Forelimb muscle (tissue), 1 donor: ENCODE results near the gene PDXP. TPM values are rescaled to one million over a fixed set of nuclear protein-coding genes. Genes with fewer than 3 reads are reported as not detected.
"Not testable (repeated sequence)": the region's sequence is repeated elsewhere in the genome, so short reads cannot be mapped to it uniquely, and the experiment has no call there.

Experiments used
- DNase-seq: peaks from one replicate; pipeline ENCODE4 v3.0.0-alpha.2; 2013; ENCODE audit warnings: low read depth
- polyA plus RNA-seq: library from polyadenylated mRNA; unstranded; fragments of 120-200 nt; gene quantifications from one replicate; pipeline ENCODE4 v1.2.1, GENCODE V29; 2013; ENCODE audit not compliant: insufficient read length

The PDXP gene, protein sequence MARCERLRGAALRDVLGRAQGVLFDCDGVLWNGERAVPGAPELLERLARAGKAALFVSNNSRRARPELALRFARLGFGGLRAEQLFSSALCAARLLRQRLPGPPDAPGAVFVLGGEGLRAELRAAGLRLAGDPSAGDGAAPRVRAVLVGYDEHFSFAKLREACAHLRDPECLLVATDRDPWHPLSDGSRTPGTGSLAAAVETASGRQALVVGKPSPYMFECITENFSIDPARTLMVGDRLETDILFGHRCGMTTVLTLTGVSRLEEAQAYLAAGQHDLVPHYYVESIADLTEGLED
- polyA plus RNA-seq: 17.3 TPM

DNA sequence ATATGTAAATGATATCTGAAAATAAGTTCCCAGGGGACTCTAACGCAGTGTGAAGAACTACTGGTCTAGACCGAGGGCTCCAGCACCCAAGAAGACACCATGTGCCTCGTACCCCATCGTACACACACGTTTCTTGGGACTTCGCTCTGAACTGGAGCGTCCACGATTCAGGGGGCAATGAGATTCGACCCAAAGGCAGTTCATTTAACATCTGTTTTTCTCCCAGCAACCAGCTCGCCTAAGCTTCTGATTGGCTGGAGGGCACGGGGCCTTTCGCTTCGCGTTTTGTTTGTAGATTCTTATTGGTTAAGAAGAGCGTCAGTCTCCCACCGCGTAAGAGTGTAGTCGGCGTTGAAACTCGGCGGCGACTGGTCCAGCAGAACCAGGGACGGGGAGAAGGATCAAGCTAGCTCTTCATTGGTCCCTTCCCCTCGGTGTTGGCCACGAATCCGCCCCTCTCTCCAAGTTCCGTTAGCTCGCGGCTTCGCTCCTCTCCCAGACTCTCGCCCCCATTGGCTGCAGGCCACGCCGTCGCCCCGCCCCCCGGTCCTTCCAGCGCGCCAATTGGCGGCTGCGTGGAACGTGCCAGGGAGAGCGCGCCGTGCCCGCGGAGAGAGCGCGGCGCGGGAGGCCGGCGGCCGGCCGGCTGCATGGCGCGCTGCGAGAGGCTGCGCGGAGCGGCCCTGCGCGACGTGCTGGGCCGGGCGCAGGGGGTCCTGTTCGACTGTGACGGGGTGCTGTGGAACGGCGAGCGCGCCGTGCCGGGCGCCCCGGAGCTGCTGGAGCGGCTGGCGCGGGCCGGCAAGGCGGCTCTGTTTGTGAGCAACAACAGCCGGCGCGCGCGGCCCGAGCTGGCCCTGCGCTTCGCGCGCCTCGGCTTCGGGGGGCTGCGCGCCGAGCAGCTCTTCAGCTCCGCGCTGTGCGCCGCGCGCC, at the start of gene PDXP:
Gene PDXP (plus strand): TSS at position 591 of the 933 bp plus-strand sequence. CDS start 60 bp downstream, at position 651.
- peak; percentile 100 for DNase-seq

DNA sequence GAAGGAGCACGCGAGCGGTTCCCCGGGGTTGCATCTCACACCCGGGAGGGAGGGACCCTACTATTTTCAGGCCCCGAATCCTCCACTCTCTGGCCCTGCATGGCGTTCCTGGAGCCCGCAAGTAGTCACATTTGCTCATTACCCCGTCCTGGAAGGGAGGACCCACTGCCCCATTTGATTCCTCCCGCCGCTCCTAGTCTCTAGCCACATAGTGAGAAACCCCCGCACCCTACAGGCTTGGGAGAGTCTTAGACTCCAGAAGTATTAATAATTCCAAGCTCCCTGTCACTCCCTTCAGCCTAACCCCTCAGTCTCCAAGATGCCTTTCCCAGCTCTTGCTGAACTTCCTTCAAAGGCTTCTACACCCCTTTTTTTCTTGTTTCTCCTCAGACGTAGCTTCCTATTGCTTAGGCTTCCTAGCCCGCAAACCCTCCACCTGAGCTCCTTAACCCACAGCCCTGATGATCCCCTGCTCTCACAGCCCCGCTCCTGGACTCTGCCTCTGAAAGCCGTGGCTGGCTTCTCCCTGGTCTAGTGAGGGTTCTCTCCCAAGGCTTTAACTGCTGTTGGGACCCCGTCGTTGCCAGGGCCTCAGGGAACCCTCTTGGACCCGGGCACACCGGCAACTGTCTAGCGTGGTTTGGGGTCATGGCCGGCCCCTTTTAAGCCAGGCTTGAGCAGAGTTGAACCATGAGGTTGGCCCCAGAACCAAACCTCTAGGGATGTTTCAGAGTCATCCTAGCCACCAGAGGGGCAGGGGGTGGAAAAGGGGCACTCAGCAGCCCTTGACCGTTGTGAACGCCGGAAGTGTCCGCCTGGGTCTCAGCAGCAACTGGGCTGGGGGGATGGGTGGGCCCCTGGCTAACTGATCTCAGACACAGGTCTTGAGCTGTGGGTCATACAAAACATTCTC, 49.0 kb upstream of the PDXP start:
- DNase-seq: no peak

DNA sequence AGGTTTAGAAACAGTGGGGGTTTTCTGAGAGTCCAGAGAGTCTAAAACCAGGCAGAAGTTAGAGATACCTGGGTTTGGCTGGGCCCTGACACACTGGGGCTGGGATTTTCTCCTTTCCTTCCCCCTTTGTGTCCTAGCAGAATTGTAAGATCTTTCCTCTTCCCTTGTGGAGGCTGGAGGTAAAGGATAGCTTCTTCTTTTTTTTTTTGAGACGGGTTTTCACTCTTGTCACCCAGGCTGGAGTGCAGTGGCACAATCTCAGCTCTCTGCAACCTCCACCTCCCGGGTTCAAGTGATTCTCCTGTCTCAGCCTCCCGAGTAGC, 48.4 kb upstream of the PDXP start:
- DNase-seq: not testable (repeated sequence)

DNA sequence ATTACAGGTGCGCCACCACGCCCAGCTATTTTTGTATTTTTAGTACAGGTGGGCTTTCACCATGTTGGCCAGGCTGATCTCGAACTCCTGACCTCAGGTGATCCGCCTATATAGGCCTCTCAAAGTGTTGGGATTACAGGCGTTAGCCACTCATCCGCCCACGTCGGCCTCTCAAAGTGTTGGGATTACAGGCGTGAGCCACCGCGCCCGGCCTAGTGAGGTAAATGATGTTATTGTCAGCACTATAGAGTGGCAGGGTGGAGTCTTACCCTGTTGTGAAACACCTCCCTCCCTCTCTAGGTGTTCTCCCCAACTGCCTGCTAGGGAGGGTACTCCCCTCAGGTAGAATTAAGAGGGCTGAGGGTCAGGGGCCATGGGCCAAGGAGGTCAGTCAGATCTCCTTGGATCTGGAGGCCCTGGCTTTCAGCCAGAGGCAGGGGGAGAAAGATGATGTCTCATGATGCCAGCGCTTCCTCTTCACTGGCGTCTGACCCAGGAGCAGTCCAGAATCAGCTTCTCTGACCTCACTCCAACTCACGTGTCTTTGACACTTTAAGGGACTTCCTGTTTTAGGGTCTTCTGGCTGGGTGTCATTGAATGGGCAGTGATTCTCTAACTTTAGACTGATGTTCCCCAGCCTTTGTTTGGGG, 47.9 kb upstream of the PDXP start:
- DNase-seq: no peak

DNA sequence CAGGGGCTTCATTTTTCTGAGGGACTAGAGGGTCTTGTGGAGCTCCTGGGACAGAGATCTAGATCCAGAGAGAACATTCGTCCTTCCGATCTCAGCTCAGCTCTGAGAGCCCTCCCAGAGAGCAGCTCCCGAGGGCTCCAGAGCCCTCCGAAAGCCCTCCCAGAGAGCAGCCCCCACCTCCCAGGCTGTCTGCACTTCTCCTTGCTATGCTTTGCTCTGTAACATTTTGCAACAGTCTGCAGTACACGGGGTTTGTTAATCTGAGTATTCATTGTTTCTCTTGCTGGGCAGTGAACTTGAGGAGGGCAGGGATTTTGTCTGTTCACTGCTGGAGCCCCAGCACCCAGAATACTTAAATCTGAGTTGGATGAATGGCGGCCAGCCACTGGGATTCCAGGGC, 47.3 kb upstream of the PDXP start:
- DNase-seq: no peak

DNA sequence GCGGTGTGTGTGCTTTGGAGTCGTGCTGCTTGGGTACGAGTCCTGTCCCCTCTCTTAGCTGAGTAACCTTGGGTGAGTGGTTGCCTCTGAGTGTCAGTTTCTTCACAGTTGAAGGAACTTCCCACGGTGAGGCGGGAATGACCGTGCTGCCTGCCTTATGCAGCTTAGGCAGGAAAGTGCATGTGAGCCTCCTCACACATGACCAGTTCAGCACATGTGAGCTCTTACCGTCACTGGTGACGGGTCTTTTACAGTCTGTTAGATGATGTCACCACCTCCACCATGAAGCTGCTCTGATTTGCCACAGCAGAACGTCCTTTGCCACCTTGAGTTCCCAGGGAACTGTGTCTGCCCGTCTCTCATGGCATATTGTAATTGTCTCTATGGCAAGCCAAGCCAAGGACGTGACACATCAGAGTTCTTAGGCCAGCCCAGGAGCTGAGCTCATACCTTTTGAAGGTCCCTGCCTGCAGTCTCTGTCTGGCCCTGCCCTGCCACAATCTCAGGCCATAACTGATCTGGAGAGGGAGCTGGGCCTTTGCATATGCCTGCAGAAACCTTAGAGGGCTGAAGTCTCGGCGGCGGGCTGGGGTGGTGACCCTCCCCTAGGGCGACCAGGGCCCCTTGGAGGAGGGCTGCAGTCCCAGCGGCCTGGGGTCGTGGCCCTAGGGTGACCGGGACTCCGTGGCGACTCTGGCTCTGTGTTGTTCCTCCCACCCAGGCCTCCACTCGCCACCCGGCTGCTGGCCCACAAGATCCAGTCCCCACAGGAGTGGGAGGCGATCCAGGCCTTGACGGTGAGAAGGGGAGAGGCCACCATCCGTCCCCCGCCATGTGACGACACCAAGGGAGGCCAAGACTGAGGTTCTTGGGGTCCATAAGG, 42.1 kb upstream of the PDXP start:
- DNase-seq: no peak

DNA sequence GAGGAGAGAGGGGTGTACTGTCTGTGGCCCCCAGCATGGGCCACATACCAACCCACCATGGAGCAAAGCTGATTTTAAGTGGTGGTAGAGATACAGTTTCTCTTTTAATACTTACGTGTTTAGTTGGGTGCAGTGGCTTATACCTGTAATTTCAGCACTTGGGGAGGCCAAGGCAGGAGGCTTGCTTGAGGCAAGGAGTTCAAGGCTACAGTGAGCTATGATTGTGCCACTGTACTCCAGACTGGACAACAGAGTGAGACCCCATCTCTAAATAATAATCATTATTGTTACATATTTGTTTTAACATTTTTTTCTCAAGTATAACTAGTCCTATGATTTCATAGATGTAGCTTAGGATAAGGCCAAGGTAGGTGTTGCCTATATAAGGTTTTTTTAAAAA, 41.1 kb upstream of the PDXP start:
- DNase-seq: no peak

DNA sequence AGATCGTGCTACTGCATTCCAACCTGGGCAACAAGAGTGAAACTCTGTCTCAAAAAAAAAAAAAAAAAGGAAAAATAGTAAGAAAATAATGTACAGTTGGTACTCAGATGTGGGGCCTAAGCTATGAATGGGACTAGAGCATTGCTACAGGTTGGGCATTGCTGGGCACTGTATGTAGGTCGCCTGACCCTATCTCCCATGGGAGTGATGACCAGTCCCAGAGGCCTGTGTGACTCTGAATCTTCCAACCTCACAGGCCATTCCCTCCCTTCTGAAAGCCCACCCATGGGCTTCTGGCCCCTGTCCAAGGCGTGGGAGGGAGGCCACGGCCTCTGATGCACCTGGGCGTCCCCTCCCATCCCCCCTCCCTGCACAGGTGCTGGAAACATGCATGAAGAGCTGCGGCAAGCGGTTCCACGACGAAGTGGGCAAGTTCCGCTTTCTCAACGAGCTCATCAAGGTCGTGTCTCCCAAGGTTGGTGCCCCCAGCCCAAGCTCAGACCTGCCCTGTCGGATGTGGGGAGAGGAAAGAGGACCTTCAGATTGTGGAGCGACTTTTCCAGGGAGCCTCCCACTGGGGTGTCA, 40.4 kb upstream of the PDXP start:
- DNase-seq: no peak

DNA sequence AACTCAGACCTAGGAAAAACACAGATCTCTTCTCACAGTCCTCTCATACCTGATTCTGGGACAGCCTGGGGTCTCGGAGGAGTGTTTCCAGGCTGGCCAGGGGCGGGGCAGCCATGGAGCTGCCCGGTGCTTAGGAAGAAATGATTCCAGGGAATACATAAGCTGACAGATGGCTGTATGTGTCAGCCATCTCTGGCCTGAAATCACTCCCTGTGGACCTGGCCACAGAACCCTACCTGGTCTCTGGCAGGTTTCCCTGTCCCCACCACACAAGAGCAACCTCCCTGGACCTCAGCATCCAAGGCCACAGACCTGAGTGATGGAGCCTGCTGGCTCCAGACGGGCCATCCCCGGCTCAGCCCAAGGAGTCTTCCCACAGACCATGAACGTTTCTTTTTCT, 39.8 kb upstream of the PDXP start:
- no peak for DNase-seq

DNA sequence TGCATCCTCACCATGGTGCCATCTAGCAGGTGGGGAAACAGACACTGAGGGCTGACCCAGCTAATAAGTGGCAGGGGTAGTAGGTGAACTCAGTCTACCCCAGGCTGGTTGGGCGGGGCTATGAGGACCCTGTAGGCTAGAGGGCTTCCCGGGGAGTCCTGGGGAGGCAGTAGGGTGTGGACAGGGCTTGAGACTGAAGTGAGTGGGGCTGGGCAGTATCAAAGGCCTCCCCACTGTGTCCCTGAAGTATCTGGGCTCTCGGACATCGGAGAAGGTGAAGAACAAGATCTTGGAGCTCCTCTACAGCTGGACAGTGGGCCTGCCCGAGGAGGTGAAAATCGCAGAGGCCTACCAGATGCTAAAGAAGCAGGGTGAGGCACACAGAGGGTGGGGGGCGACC, 38.5 kb upstream of the PDXP start:
- DNase-seq: no peak

DNA sequence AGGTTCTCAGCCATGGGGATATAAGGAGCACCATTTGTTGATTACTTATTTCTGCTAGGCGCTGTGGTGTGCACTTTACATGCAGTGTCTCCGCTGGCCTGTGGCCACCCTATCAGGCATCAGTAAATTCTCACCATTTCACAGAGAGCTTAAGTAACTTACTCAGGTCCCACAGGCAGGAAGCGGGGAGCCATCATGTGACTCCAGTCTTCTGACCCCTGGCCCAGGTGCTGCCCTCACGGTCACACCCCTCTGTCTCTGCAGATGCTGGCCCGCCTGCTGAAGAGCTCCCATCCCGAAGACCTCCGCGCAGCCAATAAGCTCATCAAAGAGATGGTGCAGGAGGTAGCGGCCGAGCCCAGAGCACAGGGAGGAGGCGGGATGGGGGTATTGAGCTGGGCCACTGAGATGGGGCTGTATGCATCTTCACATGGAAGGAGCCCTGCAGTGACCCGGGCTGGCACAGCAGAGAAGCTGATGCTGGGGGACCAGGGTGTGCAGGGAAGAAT, 37.1 kb upstream of the PDXP start:
- no peak for DNase-seq

DNA sequence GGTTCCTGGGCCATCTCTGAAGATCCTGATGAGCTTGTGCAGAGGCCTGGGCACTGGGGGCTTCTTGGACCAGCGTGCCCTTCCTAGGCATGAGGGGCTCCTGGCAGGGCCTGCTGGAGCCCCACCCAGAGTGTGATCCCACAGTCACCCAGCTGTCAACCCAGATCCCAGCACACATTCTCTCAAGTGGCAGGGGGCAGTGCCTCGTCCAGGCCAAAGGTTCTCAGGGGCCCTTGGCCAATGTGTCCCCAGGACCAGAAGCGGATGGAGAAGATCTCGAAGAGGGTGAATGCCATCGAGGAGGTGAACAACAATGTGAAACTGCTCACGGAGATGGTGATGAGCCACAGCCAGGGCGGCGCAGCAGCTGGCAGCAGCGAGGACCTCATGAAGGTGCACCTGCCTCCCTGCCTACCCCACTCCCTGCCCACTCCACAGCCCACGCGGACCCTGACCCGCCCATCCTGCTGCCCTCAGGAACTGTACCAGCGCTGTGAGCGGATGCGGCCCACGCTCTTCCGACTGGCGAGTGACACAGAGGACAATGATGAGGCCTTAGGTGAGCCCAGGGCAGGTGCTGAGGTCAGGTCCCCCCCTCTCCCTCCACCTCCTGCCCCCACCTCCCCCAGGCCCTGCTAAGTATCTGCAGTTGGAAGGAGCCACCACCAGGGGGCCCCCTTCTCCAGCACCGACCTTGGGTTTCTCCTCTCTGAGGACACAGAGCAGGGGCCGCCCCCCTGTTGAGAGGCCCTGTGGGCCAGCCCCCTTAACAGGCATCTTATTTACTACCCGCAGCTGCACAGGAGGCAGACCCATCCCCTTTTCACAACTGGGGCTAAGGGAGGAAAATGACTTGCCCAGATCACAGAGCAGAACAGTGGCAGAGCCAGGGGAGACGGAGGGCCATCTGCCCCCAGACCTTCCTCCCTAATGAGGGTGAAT, 35.2 kb upstream of the PDXP start:
- DNase-seq: no peak

DNA sequence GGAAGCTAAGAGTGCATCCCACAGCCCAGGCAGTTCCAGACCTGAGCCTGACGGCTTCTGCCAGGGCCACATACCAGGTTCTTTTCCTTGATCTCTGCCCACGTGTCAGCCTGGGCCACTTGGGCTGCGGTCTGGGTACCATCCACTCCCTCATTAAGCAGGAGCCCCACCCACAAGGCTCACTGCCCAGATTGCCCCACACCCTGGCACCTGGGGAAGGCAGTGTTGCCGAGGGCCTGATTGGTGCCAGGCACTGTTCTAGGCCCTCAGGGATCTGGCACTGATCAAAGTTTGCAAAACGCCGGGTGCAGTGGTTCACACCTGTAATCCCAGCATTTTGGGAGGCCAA, 34.5 kb upstream of the PDXP start:
- no peak for DNase-seq

DNA sequence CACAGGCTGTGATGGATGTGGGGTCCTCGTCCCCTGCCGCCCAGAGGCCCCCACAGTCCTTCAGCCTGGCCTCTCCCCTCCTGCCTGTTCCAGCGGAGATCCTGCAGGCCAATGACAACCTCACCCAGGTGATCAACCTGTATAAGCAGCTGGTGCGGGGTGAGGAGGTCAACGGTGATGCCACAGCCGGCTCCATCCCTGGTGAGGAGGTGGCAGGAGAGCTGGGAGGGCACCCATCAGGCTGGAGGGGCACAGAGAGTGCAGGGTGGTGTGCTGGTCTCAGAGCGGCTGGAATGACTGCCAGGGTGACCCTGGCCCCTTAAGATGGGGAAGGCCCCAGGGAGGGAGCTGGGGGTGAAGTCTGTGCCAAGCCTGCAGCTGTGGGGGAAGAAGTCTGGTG, 33.6 kb upstream of the PDXP start:
- no peak for DNase-seq

DNA sequence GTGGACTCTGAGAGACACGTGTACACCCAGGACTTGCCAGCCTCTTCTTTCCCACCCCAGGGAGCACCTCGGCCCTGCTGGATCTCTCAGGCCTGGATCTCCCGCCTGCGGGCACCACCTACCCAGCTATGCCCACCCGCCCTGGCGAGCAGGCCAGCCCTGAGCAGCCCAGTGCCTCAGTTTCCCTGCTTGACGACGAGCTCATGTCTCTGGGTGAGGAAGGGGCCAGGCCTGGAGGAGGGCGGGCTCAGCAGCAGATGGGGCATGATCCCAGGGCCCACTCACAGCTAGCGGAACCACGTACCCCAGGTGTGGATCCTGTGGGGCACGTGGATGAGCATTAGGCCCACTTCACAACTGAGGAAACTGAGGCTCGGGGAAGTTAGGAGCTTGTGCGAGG, 32.8 kb upstream of the PDXP start:
- no peak for DNase-seq

DNA sequence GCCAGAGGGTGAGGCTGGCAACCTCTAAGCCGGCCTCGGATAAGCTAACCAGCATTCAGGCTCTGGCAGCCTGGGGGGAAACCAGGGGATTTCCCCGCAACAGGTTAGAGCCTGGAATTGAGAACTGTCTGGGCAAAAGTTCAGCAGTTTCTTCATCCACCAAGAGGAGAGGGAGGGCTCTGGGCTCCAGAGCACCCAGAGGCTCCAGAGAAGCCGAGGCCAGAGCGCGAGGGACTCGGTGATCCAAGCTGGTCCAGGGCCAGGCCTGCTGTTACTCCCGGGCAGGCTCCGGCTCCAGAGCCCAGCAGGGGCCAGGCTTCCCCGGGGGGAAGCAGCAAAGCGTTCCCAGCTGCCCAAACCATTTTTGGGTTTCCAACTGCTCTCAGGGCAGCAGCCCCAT, 32.4 kb upstream of the PDXP start:
- no peak for DNase-seq

DNA sequence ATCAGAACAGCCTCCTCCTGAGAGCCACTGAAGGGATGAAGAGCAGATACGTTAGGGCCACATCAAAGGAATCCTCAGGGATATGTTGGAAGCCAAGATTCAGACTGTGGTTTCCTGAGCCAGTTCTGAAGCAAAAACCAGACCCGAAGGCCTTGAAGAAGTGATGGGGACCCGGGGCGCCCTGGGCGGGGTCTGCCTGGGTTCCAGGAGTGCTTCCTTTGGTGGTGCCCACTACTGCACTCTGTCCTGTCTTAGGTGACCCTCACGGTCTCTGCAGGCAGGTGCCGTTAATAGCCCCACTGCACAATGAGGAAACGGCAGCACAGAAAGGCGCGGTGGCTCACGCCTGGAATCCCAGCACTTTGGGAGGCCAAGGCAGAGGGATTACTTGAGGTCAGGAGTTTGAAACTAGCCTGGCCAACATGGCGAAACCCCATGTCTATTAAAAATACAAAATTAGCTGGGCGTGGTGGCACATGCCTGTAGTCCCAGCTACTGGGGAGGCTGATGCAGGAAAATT, 31.9 kb upstream of the PDXP start:
- no peak for DNase-seq

DNA sequence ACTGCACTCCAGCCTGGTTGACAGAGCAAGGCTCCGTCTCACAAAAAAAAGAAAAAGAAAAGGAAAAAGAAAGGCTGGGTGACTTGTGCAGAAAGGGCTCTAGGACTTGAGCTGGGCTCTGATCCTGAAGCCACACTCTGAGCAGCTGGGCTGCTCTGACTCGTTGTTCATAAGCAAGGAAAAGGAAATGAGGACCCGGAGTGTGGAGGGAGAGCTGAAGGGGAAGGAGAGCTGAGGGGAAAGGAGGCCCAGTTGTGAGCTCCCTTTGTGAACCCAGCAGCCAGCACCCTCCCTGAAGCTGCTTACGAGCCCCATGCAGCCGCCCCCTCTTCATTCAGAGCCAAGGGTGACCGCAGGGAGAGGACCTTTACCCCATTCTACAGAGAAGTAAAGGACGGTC, 31.4 kb upstream of the PDXP start:
- DNase-seq: no peak

DNA sequence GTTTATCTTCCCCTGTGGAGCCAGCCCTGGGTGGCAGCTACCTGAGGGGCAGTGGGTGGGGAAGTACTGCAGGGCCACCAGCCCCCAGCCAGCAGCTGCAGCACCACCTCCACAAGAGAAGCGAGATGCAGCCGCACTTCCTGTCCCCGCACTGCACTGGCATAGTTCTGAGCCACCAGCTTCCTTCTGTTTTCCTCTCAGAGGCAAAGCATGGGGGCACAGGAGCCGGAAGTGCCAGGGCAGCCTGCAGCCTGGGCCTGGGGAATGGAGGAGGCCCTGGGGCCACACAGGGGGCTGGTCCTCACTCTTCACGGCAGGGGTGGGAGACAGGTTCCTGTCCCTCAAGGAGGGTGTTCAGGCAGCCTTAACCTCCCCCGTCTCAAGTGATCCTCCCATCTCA, 31.0 kb upstream of the PDXP start:
- DNase-seq: no peak
